ENCODE data around the gene ZNRF3.

- TF ChIP-seq CTCF (IDR thresholded peaks at IDR 0.05; ENCODE audit: insufficient read depth, low read depth, low read length) (no peak), EZH2 (IDR thresholded peaks at IDR 0.05; ENCODE audit: insufficient read depth, low read length) (no peak)
Measured at GRCh38 chr22:29003975-29004646, 120.7 kb downstream of the ZNRF3 start.
